Mesendoderm (in vitro differentiated cells): ENCODE results near the gene FCRL6.

Experiments
- DNase-seq: peaks from one replicate; pipeline ENCODE4 v3.0.0; 2013
- H2AK5ac ChIP-seq: 2 replicates; pipeline ENCODE4 v1.6.1; 2013; ENCODE audit warnings: low read length, inconsistent platforms
- H2BK120ac ChIP-seq: 2 replicates; pipeline ENCODE4 v1.6.1; 2013; ENCODE audit warnings: low read depth, mild to moderate bottlenecking, low read length, moderate library complexity, mixed read lengths
- H2BK15ac ChIP-seq: replicated peaks from 2 replicates; pipeline ENCODE4 v1.6.1; 2013; ENCODE audit warnings: low read depth, mild to moderate bottlenecking, moderate library complexity
- H2BK5ac ChIP-seq: 2 replicates; pipeline ENCODE4 v1.6.1; 2013; ENCODE audit warnings: low read length, inconsistent platforms
- H3K18ac ChIP-seq: 2 replicates; pipeline ENCODE4 v1.6.1; 2013; ENCODE audit warnings: mild to moderate bottlenecking, low read length, mixed read lengths
- H3K23ac ChIP-seq: one replicate; pipeline ENCODE4 v1.6.1; 2013; ENCODE audit warnings: low read length
- H3K27ac ChIP-seq: 2 replicates; pipeline ENCODE4 v1.5.1; 2013; ENCODE audit warnings: low read depth, mild to moderate bottlenecking, inconsistent platforms, low read length, moderate library complexity
- H3K27me3 ChIP-seq: 2 replicates; pipeline ENCODE4 v1.6.1; 2013; ENCODE audit warnings: low read length, control low read depth, mild to moderate bottlenecking, inconsistent platforms; ENCODE audit not compliant: insufficient read depth, poor library complexity
- H3K36me3 ChIP-seq: 2 replicates; pipeline ENCODE4 v1.6.1; 2013; ENCODE audit warnings: low read length, inconsistent platforms; ENCODE audit not compliant: control insufficient read depth, insufficient read depth
- H3K4ac ChIP-seq: one replicate; pipeline ENCODE4 v1.6.1; 2013; ENCODE audit warnings: low read depth, mild to moderate bottlenecking, low read length, moderate library complexity
- H3K4me1 ChIP-seq: 2 replicates; pipeline ENCODE4 v1.6.1; 2013; ENCODE audit warnings: low read depth, low read length, inconsistent platforms; ENCODE audit not compliant: control insufficient read depth
- H3K4me2 ChIP-seq: 2 replicates; pipeline ENCODE4 v1.6.1; 2013; ENCODE audit warnings: low read length
- H3K4me3 ChIP-seq: 2 replicates; pipeline ENCODE4 v1.5.1; 2013; ENCODE audit warnings: mild to moderate bottlenecking, low read length
- H3K56ac ChIP-seq: one replicate; pipeline ENCODE4 v1.6.1; 2013; ENCODE audit warnings: low read length
- H3K79me1 ChIP-seq: 2 replicates; pipeline ENCODE4 v1.6.1; 2013; ENCODE audit warnings: low read length, inconsistent platforms
- H3K79me2 ChIP-seq: 2 replicates; pipeline ENCODE4 v1.6.1; 2013; ENCODE audit warnings: mild to moderate bottlenecking, low read length; ENCODE audit not compliant: control insufficient read depth, insufficient read depth
- H3K9ac ChIP-seq: 2 replicates; pipeline ENCODE4 v1.6.1; 2013; ENCODE audit warnings: low read length, inconsistent platforms
- H4K5ac ChIP-seq: one replicate; pipeline ENCODE4 v1.6.1; 2013; ENCODE audit warnings: low read length
- H4K8ac ChIP-seq: one replicate; pipeline ENCODE4 v1.6.1; 2013; ENCODE audit warnings: low read depth, mild to moderate bottlenecking, control low read depth, low read length, moderate library complexity
- WGBS: extraction: QIAGEN DNeasy Blood & Tissue Kit; methylation state at CpG from one replicate; pipeline ENCODE4 v1.1.7; 2013; ENCODE audit warnings: low lambda C conversion rate, missing lambda C conversion rate; ENCODE audit not compliant: insufficient coverage; ENCODE audit errors: extremely low coverage; 5-methylcytosine and 5-hydroxymethylcytosine counted together

FCRL6 gene

GRCh38 chr1:159821171-159821867 lies 19.2 kb downstream of the FCRL6 start:
- peak; percentile 26 for DNase-seq
- H3K23ac ChIP-seq: no peak overlapping the region
- WGBS: no CpG with 5 or more reads among the region's 9 CpGs
- H3K36me3 ChIP-seq: no peaks in the 10 kb centered on the region
- H4K5ac ChIP-seq: no peak overlapping the region
- H4K8ac ChIP-seq: no peak overlapping the region
- no peak overlapping the region for H2BK15ac ChIP-seq
- no peak overlapping the region for H2BK120ac ChIP-seq
- H3K4me1 ChIP-seq: peaks cover 9% of the 10 kb centered on the region
- H2AK5ac ChIP-seq: no peak overlapping the region
- no peaks in the 10 kb centered on the region for H3K79me1 ChIP-seq
- H3K4me2 ChIP-seq: no peak overlapping the region
- H3K27ac ChIP-seq: no peak overlapping the region
- no peak overlapping the region for H3K18ac ChIP-seq
- no peak overlapping the region for H3K4ac ChIP-seq
- H3K27me3 ChIP-seq: no peaks in the 10 kb centered on the region
- H3K56ac ChIP-seq: no peak overlapping the region
- H3K9ac ChIP-seq: no peak overlapping the region
- no peak overlapping the region for H2BK5ac ChIP-seq
- no peaks in the 10 kb centered on the region for H3K79me2 ChIP-seq
- no peak overlapping the region for H3K4me3 ChIP-seq

- H4K8ac ChIP-seq: no peak overlapping the region
- no peak overlapping the region for H3K4me3 ChIP-seq
- no peak overlapping the region for H3K27ac ChIP-seq
- H3K56ac ChIP-seq: no peak overlapping the region
- peaks cover 9% of the 10 kb centered on the region for H3K4me1 ChIP-seq
- H3K4me2 ChIP-seq: no peak overlapping the region
- no peak overlapping the region for H2BK5ac ChIP-seq
- H2BK120ac ChIP-seq: no peak overlapping the region
- no peak overlapping the region for H3K9ac ChIP-seq
- H3K23ac ChIP-seq: no peak overlapping the region
- no peak overlapping the region for H3K18ac ChIP-seq
- DNase-seq: peak; percentile 80
- no peak overlapping the region for H2AK5ac ChIP-seq
- no peaks in the 10 kb centered on the region for H3K79me1 ChIP-seq
- no CpG with 5 or more reads among the region's 7 CpGs for WGBS
- H3K27me3 ChIP-seq: no peaks in the 10 kb centered on the region
- no peaks in the 10 kb centered on the region for H3K79me2 ChIP-seq
- no peak overlapping the region for H2BK15ac ChIP-seq
- no peaks in the 10 kb centered on the region for H3K36me3 ChIP-seq
- H4K5ac ChIP-seq: no peak overlapping the region
- H3K4ac ChIP-seq: no peak overlapping the region
Measured at GRCh38 chr1:159823406-159823805, 21.2 kb downstream of the FCRL6 start.

GRCh38 chr1:159825564-159825963 lies 23.4 kb downstream of the FCRL6 start:
- H3K4me1 ChIP-seq: peaks cover 9% of the 10 kb centered on the region
- H2BK120ac ChIP-seq: no peak overlapping the region
- DNase-seq: no peak
- H3K27ac ChIP-seq: no peak overlapping the region
- no peaks in the 10 kb centered on the region for H3K36me3 ChIP-seq
- no peak overlapping the region for H4K8ac ChIP-seq
- no peak overlapping the region for H3K4me2 ChIP-seq
- H3K18ac ChIP-seq: no peak overlapping the region
- no peaks in the 10 kb centered on the region for H3K27me3 ChIP-seq
- no peak overlapping the region for H3K4me3 ChIP-seq
- H3K4ac ChIP-seq: no peak overlapping the region
- no peak overlapping the region for H2BK15ac ChIP-seq
- no peak overlapping the region for H2BK5ac ChIP-seq
- no peak overlapping the region for H3K56ac ChIP-seq
- no peak overlapping the region for H3K9ac ChIP-seq
- no CpG with 5 or more reads among the region's 3 CpGs for WGBS
- no peaks in the 10 kb centered on the region for H3K79me2 ChIP-seq
- no peak overlapping the region for H2AK5ac ChIP-seq
- H3K23ac ChIP-seq: no peak overlapping the region
- H3K79me1 ChIP-seq: no peaks in the 10 kb centered on the region
- no peak overlapping the region for H4K5ac ChIP-seq

- Histone ChIP-seq H2AK5ac (no peak within 1 kb of the TSS), H3K4me1 (peaks cover 9% of the 10 kb centered on the region), H3K79me1 (no peaks in the 10 kb centered on the region), H3K4ac (no peak within 1 kb of the TSS), H3K79me2 (no peaks in the 10 kb centered on the region), H3K27ac (no peak within 1 kb of the TSS), H3K4me2 (no peak within 1 kb of the TSS), H2BK120ac (no peak within 1 kb of the TSS), H3K9ac (no peak within 1 kb of the TSS), H2BK15ac (no peak within 1 kb of the TSS), H3K27me3 (no peaks in the 10 kb centered on the region), H4K5ac (no peak within 1 kb of the TSS), H4K8ac (no peak within 1 kb of the TSS), H3K36me3 (no peaks in the 10 kb centered on the region), H3K23ac (no peak within 1 kb of the TSS), H3K56ac (no peak within 1 kb of the TSS), H3K4me3 (no peak within 1 kb of the TSS), H2BK5ac (no peak within 1 kb of the TSS), H3K18ac (no peak within 1 kb of the TSS)
- no peak for DNase-seq
- WGBS: no CpG with 5 or more reads among the region's 11 CpGs
Measured at GRCh38 chr1:159826441-159827101, 24.4 kb downstream of the FCRL6 start, which contains the start of gene SLAMF8. TSS of gene SLAMF8 (plus strand) at chr1:159826873. CDS start at chr1:159826899, 26 bp downstream.

- Histone ChIP-seq H2BK15ac (no peak overlapping the region), H3K27ac (no peak overlapping the region), H3K79me2 (no peaks in the 10 kb centered on the region), H2BK120ac (no peak overlapping the region), H2AK5ac (no peak overlapping the region), H4K8ac (no peak overlapping the region), H2BK5ac (no peak overlapping the region), H3K4me3 (no peak overlapping the region), H3K4ac (no peak overlapping the region), H4K5ac (no peak overlapping the region), H3K56ac (no peak overlapping the region), H3K4me1 (peaks cover 12% of the 10 kb centered on the region), H3K9ac (no peak overlapping the region), H3K23ac (no peak overlapping the region), H3K36me3 (no peaks in the 10 kb centered on the region), H3K79me1 (no peaks in the 10 kb centered on the region), H3K27me3 (no peaks in the 10 kb centered on the region), H3K4me2 (no peak overlapping the region), H3K18ac (no peak overlapping the region)
- no CpG with 5 or more reads among the region's 6 CpGs for WGBS
- no peak for DNase-seq
Measured at GRCh38 chr1:159827102-159827490, 24.9 kb downstream of the FCRL6 start.
